ENCODE data around the gene ZNF608.
A peak's percentile ranks its signal among the peaks of the same experiment; 100 is the strongest.

Gene ZNF608

GRCh38 chr5:124773315-124774311, 27.2 kb upstream of the ZNF608 start:
- FAIRE-seq (no peak), DNase-seq (ENCODE audit: insufficient read length) (no peak)

DNA sequence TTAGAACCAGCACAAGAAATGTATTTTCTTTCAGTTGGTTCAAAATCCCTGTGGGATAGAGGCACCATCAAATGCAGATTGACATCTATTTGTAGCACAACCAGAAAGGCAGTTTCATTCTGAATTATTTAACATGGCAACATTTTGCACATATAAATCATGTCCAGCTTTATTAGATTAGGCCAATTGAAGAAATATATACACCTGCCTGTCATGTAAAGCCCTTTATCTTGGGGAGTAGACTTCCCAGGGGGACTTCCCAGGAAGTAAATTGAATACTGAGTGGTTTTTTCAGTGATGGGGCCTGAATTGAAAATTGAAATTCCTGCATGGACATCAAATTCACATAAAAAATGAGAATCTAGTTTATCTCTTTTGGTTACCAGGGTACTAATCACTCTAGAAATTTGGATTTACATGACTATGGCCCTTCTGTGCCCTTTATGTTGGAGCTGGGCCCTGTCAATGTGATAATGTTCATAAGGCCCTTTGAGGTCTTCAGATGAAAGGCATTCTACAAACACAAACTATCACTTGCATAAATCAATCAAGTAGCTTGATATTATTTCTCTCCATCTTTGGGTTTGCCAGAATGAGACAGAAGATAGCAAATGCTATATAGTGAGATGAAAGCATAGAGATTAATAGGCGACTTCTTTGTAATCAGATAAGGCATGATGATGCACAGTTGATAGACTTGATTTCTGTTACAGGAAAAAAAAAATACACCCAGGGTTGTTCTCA, 26.2 kb upstream of the ZNF608 start:
- DNase-seq (ENCODE audit: insufficient read length) = no peak
- no peak for FAIRE-seq
- no peak for TF ChIP-seq TAF1 (IDR thresholded peaks at IDR 0.05; ENCODE audit: borderline replicate concordance, low read depth, low read length)
- TF ChIP-seq POLR2A (IDR thresholded peaks at IDR 0.05; ENCODE audit: low read depth, low read length) = no peak
- TF ChIP-seq POLR2AphosphoS5 (IDR thresholded peaks at IDR 0.05; ENCODE audit: low read depth, low read length) = no peak

More at GRCh38 chr5:124773315-124774311, 27.2 kb upstream of the ZNF608 start:
- TF ChIP-seq TAF1 (IDR thresholded peaks at IDR 0.05; ENCODE audit: borderline replicate concordance, low read depth, low read length) (no peak), POLR2AphosphoS5 (IDR thresholded peaks at IDR 0.05; ENCODE audit: low read depth, low read length) (no peak), POLR2A (IDR thresholded peaks at IDR 0.05; ENCODE audit: low read depth, low read length) (no peak)

DNA sequence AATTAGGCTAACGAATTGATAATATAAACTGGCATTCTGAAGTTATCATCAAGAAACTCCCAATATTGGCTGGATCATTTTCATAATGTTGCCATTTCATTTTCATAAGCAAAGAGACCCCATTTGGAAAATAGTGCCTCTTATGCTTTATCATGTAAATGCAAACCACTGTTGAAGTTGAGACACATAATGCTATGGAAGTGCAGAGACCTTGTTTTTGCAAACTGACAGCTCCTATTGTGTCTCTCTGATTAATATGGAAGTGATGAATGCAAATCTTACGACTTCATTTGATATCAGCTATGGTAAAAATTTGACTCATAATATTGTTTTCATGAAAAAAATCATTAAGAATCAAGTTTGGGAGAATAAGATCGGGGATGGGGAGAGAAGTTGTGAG, 25.3 kb upstream of the ZNF608 start:
- TF ChIP-seq TAF1 (IDR thresholded peaks at IDR 0.05; ENCODE audit: borderline replicate concordance, low read depth, low read length) = no peak
- no peak for DNase-seq (ENCODE audit: insufficient read length)
- FAIRE-seq = no peak

DNA sequence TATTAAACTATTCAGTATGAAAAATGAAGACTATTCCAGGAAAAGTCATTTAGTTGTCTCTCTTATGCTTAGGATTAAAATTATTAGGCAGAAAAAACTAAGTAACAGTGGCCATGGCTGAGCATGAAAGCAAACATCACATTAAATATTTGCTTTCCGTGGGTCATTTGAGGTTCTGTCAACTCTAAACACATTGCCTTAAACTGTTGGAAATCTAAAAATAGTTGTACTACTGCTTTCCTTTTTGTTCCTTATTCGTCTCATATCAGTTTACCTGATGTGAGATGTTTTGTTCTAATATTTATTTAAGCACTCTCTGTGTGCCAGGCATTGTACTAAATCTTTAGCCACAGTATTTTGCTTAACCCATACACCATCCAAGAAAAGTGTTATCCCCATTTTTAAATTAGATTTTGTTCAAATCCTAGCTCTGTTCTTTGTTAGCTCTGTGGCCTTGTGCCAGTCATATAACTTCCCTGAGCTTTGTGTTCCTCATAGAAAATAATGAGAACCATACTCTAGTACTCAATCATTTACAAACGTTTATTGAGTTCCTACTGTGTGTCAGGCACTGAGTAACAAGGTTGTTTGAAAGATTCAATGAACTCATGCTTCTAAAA, 18.7 kb upstream of the ZNF608 start:
- FAIRE-seq = peak; percentile 48
- no peak for TF ChIP-seq TAF1 (IDR thresholded peaks at IDR 0.05; ENCODE audit: borderline replicate concordance, low read depth, low read length)
- DNase-seq (ENCODE audit: insufficient read length) = no peak

- DNase-seq (ENCODE audit: insufficient read length) = no peak
- no peak for TF ChIP-seq TAF1 (IDR thresholded peaks at IDR 0.05; ENCODE audit: borderline replicate concordance, low read depth, low read length)
- TF ChIP-seq POLR2AphosphoS5 (IDR thresholded peaks at IDR 0.05; ENCODE audit: low read depth, low read length) = no peak
- TF ChIP-seq POLR2A (IDR thresholded peaks at IDR 0.05; ENCODE audit: low read depth, low read length) = no peak
Observed at GRCh38 chr5:124764585-124764984, 18.1 kb upstream of the ZNF608 start.

GRCh38 chr5:124761010-124761409, 14.6 kb upstream of the ZNF608 start:
- FAIRE-seq (no peak), DNase-seq (ENCODE audit: insufficient read length) (no peak)
- TF ChIP-seq POLR2A (IDR thresholded peaks at IDR 0.05; ENCODE audit: low read depth, low read length) (no peak), TAF1 (IDR thresholded peaks at IDR 0.05; ENCODE audit: borderline replicate concordance, low read depth, low read length) (no peak), POLR2AphosphoS5 (IDR thresholded peaks at IDR 0.05; ENCODE audit: low read depth, low read length) (no peak)

More at GRCh38 chr5:124764585-124764984, 18.1 kb upstream of the ZNF608 start:
- no peak for FAIRE-seq

GRCh38 chr5:124760608-124761007, 14.2 kb upstream of the ZNF608 start:
- DNase-seq (ENCODE audit: insufficient read length) (no peak), FAIRE-seq (no peak)
- no peak for TF ChIP-seq POLR2AphosphoS5 (IDR thresholded peaks at IDR 0.05; ENCODE audit: low read depth, low read length)
- TF ChIP-seq TAF1 (IDR thresholded peaks at IDR 0.05; ENCODE audit: borderline replicate concordance, low read depth, low read length) = no peak
- no peak for TF ChIP-seq POLR2A (IDR thresholded peaks at IDR 0.05; ENCODE audit: low read depth, low read length)

GRCh38 chr5:124755565-124755964, 9.1 kb upstream of the ZNF608 start:
- TF ChIP-seq TAF1 (IDR thresholded peaks at IDR 0.05; ENCODE audit: borderline replicate concordance, low read depth, low read length) (no peak), POLR2A (IDR thresholded peaks at IDR 0.05; ENCODE audit: low read depth, low read length) (no peak), POLR2AphosphoS5 (IDR thresholded peaks at IDR 0.05; ENCODE audit: low read depth, low read length) (no peak)
- no peak for FAIRE-seq
- DNase-seq (ENCODE audit: insufficient read length) = no peak

- FAIRE-seq (no peak), DNase-seq (ENCODE audit: insufficient read length) (no peak)
- TF ChIP-seq POLR2AphosphoS5 (IDR thresholded peaks at IDR 0.05; ENCODE audit: low read depth, low read length) (no peak), TAF1 (IDR thresholded peaks at IDR 0.05; ENCODE audit: borderline replicate concordance, low read depth, low read length) (no peak), POLR2A (IDR thresholded peaks at IDR 0.05; ENCODE audit: low read depth, low read length) (no peak)
Observed at GRCh38 chr5:124755041-124755440, 8.6 kb upstream of the ZNF608 start.

GRCh38 chr5:124754206-124754927, 7.9 kb upstream of the ZNF608 start:
- DNase-seq (ENCODE audit: insufficient read length) (no peak), FAIRE-seq (no peak)
- TF ChIP-seq POLR2A (IDR thresholded peaks at IDR 0.05; ENCODE audit: low read depth, low read length) = no peak
- TF ChIP-seq TAF1 (IDR thresholded peaks at IDR 0.05; ENCODE audit: borderline replicate concordance, low read depth, low read length) = no peak
- TF ChIP-seq POLR2AphosphoS5 (IDR thresholded peaks at IDR 0.05; ENCODE audit: low read depth, low read length) = no peak
